ENCODE measurements around the gene POPDC3. TPM values are rescaled to one million over a fixed set of nuclear protein-coding genes. Genes with fewer than 3 reads are reported as not detected.
"Not testable (repeated sequence)": the region's sequence is repeated elsewhere in the genome, so short reads cannot be mapped to it uniquely, and the experiment has no call there.

POPDC3 gene
- total and polyA plus RNA-seq, 12 donors, result 0.32 to 0.61 (median 0.41) TPM; not detected in 8

DNA sequence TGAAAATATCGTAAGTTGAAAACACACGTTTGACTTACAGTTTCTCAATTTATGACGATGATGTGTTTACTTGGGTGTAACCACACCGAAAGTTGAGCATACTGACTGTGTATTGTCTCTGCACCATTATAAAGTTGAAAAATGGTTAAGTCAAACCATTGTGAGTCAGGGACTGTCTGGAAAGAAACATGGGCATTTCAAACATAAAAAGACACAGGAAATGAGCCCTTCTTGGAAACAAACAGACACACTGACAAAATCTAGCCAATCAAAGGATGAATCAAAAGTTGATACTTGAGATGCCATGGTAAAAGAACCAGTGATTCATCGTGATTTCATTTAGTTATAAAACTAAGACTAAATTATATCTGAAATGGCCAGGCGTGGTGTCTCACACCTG, 5.3 kb downstream of the POPDC3 start:
- Histone ChIP-seq H3K4me1 (replicated peaks in 1 of 2) (no peaks in the 10 kb centered on the region), H3K27me3 (peaks cover 10% of the 10 kb centered on the region), H3K36me3 (replicated peaks in 1 of 2) (no peaks in the 10 kb centered on the region), H3K9me3 (replicated peaks in 1 of 3) (no peaks in the 10 kb centered on the region), H3K27ac (no peak overlapping the region), H3K4me3 (no peak overlapping the region)
- DNase-seq, result no peak
- intact Hi-C loops (cut with DNase I), result no loop called here
- WGBS, 4 donors, result 75 to 86% (median 83%) methylated on average over 6 of the region's 6 CpGs
- TF ChIP-seq, protein P1, sequence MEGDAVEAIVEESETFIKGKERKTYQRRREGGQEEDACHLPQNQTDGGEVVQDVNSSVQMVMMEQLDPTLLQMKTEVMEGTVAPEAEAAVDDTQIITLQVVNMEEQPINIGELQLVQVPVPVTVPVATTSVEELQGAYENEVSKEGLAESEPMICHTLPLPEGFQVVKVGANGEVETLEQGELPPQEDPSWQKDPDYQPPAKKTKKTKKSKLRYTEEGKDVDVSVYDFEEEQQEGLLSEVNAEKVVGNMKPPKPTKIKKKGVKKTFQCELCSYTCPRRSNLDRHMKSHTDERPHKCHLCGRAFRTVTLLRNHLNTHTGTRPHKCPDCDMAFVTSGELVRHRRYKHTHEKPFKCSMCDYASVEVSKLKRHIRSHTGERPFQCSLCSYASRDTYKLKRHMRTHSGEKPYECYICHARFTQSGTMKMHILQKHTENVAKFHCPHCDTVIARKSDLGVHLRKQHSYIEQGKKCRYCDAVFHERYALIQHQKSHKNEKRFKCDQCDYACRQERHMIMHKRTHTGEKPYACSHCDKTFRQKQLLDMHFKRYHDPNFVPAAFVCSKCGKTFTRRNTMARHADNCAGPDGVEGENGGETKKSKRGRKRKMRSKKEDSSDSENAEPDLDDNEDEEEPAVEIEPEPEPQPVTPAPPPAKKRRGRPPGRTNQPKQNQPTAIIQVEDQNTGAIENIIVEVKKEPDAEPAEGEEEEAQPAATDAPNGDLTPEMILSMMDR (IDR thresholded peaks at IDR 0.05), result no peak
- TF ChIP-seq POLR2A (IDR thresholded peaks at IDR 0.05), result no peak

DNA sequence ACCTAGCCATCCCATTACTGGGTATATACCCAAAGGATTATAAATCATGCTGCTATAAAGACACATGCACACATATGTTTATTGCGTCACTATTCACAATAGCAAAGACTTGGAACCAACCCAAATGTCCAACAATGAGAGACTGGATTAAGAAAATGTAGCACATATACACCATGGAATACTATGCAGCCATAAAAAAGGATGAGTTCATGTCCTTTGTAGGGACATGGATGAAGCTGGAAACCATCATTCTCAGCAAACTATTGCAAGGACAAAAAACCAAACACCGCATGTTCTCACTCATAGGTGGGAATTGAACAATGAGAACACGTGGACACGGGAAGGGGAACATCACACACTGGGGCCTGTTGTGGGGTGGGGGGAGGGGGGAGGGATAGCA, 7.3 kb downstream of the POPDC3 start:
- H3K36me3 ChIP-seq (replicated peaks in 1 of 2); H3K27me3 ChIP-seq; H3K27ac ChIP-seq; H3K9me3 ChIP-seq (replicated peaks in 1 of 3); DNase-seq; H3K4me3 ChIP-seq; H3K4me1 ChIP-seq (replicated peaks in 1 of 2); intact Hi-C loops (cut with DNase I): not testable (repeated sequence)
- 90 to 94% (median 94%) methylated on average over 4 of the region's 4 CpGs for WGBS, 4 donors

DNA sequence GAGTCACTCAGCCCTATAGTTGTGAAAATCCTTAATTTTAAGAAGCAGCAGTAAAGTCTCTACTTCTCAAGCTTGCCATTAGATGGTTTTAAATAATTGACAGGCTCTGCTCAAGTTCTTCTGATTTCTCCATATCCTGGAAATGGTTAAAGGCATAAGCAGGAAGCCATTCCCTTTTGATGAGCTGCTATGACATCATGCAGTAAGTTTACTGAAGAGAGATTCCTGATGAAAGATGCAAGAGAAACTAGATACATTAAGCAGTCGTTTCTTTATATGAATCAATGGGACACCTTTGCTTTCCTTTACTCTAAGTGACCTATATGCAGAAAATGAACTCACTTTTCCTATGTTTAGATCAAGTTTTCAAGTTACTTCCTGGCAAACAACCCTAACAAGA, 9.8 kb downstream of the POPDC3 start:
- Histone ChIP-seq H3K27me3 (no peaks in the 10 kb centered on the region), H3K4me3 (no peak overlapping the region), H3K4me1 (replicated peaks in 1 of 2) (no peaks in the 10 kb centered on the region), H3K27ac (no peak overlapping the region), H3K9me3 (replicated peaks in 1 of 3) (no peaks in the 10 kb centered on the region), H3K36me3 (replicated peaks in 1 of 2) (no peaks in the 10 kb centered on the region)
- intact Hi-C loops (cut with DNase I), result no loop called here
- 0 to 16% (median 0%) methylated on average over 1 of the region's 1 CpG for WGBS, 4 donors
- no peak for DNase-seq
- TF ChIP-seq POLR2A (IDR thresholded peaks at IDR 0.05), result no peak
- TF ChIP-seq, protein P1 (IDR thresholded peaks at IDR 0.05), result no peak

DNA sequence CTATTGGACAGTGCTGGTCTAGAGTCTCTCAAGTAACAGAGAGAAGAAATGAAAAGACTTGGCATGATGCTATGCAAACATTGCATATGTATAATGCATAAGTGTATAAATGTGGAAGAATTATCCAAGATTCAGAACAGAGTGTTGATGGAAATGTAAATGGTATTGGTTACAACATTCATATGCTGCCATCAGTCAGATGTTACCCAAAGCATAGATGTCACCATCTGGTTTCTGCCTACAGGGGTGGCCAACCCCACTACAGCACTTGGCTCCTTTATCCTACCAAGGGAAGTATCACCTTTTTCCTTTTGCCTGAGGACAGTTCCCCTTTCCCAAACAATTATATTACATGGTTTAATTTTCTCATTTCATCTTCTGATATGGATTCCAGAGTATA, 11.9 kb downstream of the POPDC3 start:
- Histone ChIP-seq H3K4me1 (replicated peaks in 1 of 2) (no peaks in the 10 kb centered on the region), H3K27me3 (no peaks in the 10 kb centered on the region), H3K36me3 (replicated peaks in 1 of 2) (no peaks in the 10 kb centered on the region), H3K27ac (no peak overlapping the region), H3K4me3 (no peak overlapping the region), H3K9me3 (replicated peaks in 1 of 3) (no peaks in the 10 kb centered on the region)
- TF ChIP-seq, protein P1 (IDR thresholded peaks at IDR 0.05), result no peak
- TF ChIP-seq POLR2A (IDR thresholded peaks at IDR 0.05), result no peak
- intact Hi-C loops (cut with DNase I), result no loop called here
- DNase-seq, result no peak

- Histone ChIP-seq H3K4me3 (no peak overlapping the region), H3K9me3 (replicated peaks in 1 of 3) (no peaks in the 10 kb centered on the region), H3K27me3 (no peaks in the 10 kb centered on the region), H3K4me1 (replicated peaks in 1 of 2) (no peaks in the 10 kb centered on the region), H3K27ac (no peak overlapping the region), H3K36me3 (replicated peaks in 1 of 2) (no peaks in the 10 kb centered on the region)
- intact Hi-C loops (cut with DNase I), result no loop called here
- TF ChIP-seq, protein P1 (IDR thresholded peaks at IDR 0.05), result no peak
- TF ChIP-seq POLR2A (IDR thresholded peaks at IDR 0.05), result no peak
- DNase-seq, result no peak
- WGBS, 4 donors, result 50 to 75% (median 64%) methylated on average over 2 of the region's 2 CpGs
Observed at GRCh38 chr6:105164418-105164817, 15.4 kb downstream of the POPDC3 start.

Measured in adrenal gland (tissue), 12 donors.